ENCODE results near the gene NDUFAF2. TPM values are rescaled to one million over a fixed set of nuclear protein-coding genes. Genes with fewer than 3 reads are reported as not detected.

Gene NDUFAF2
- total RNA-seq, 2 experiments from 2014 or later: 18.9 to 22.3 TPM

DNA sequence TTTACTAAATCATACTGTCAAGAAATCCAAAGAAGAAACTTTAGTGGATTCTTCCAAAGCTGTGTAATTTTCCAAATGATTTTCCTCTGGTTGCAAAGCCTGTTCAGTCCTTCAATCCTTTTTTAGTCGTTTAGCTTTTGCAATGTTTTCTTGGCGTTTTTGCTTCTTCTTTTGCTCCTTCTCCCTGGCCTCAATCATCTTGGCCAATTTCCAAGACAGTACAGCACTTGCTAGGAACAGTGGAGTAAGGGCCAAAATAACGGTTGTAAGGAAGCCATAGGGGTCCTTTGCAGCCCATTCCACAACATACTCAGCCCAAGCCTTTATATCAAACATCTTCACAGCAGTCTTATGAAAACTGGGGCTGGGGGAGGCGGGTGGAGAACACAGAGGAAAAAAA, 214.8 kb downstream of the NDUFAF2 start:
- Mint-ChIP-seq H3K4me1 (peaks cover 37% of the 10 kb centered on the region), H3K9me3 (peaks cover 9% of the 10 kb centered on the region), H3K27me3 (no peaks in the 10 kb centered on the region), H3K4me3 (no peak overlapping the region), H3K36me3 (ENCODE audit: low read depth) (peaks cover 67% of the 10 kb centered on the region), H3K27ac (no peak overlapping the region)
- no peak for DNase-seq
- POLR2A ChIA-PET: no interaction called here
- CTCF ChIA-PET: no interaction called here

- Mint-ChIP-seq H3K36me3 (ENCODE audit: low read depth) (peaks cover 60% of the 10 kb centered on the region), H3K4me1 (peaks cover 37% of the 10 kb centered on the region), H3K27ac (no peak overlapping the region), H3K4me3 (peak overlapping the region; percentile 51), H3K9me3 (peaks cover 4% of the 10 kb centered on the region), H3K27me3 (no peaks in the 10 kb centered on the region)
- CTCF ChIA-PET: no interaction called here
- no peak for DNase-seq
- POLR2A ChIA-PET: no interaction called here
Observed at GRCh38 chr5:61160497-61160896, 215.5 kb downstream of the NDUFAF2 start.

GRCh38 chr5:61162010-61162831, 217.2 kb downstream of the NDUFAF2 start, which contains the start of gene SMIM15:
TSS of gene SMIM15 (minus strand) at chr5:61162468. CDS start at chr5:61160171, 2,297 bp downstream.
- ChIA-PET POLR2A (interaction anchor here (1.6 kb wide), 1 partner anchor 169 kb away, joined by 3 read pairs; the partner anchor contains the start of gene ZSWIM6), CTCF (interaction anchor here (1.6 kb wide), 1 partner anchor 169 kb away, joined by 3 read pairs; no protein-coding TSS in a partner anchor)
- Mint-ChIP-seq H3K27ac (peak within 1 kb of the TSS; percentile 94), H3K4me1 (peaks cover 37% of the 10 kb centered on the region), H3K36me3 (ENCODE audit: low read depth) (peaks cover 48% of the 10 kb centered on the region), H3K9me3 (peaks cover 4% of the 10 kb centered on the region), H3K4me3 (peak within 1 kb of the TSS; percentile 92), H3K27me3 (no peaks in the 10 kb centered on the region)
- DNase-seq: peak; percentile 86

DNA sequence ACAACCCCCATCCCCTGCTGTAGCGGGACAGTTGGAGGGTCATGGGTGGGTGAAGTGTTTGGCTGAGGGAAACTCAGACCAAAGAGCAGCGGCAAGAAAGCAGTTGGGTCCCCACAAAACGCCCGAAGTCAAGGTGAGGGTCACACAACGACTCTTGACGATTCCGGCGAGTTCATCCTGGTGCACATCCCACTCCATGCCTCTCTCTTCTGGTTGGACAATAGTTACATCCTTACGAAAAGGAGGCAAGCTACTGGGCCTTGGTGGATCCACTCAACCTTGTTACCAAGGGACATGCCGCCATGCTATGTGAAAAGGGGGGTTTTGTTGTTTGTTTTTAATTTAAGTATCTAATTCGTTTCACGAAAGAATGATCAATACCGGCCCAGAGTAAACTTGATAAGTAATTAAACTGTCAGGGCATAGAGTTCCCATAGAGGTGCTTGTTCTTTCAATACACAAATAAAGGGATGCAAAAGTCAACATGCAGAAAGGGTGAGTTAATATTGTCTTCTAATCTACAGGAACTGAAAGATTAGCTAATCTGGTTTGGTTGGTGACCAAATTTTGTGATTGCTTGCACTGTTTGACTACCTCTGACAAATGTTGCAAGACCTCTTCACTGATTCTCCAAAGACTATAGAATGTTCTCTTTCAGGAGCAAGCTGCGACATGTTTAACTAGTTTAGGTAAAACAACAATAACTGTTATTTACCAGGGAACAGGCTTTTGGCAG, 218.0 kb downstream of the NDUFAF2 start:
- no peak for DNase-seq
- H3K27me3 Mint-ChIP-seq: no peaks in the 10 kb centered on the region
- POLR2A ChIA-PET: interaction anchor here (1.6 kb wide), 1 partner anchor 168 kb away, joined by 3 read pairs; the partner anchor contains the start of gene ZSWIM6
- H3K9me3 Mint-ChIP-seq: peaks cover 4% of the 10 kb centered on the region
- H3K27ac Mint-ChIP-seq: peak overlapping the region; percentile 94
- CTCF ChIA-PET: interaction anchor here (0.9 to 1.6 kb wide), 3 partner anchors 10 to 168 kb away, joined by 3 read pairs; no protein-coding TSS in a partner anchor
- peaks cover 41% of the 10 kb centered on the region for H3K36me3 Mint-ChIP-seq (ENCODE audit: low read depth)
- peak overlapping the region; percentile 92 for H3K4me3 Mint-ChIP-seq
- peaks cover 37% of the 10 kb centered on the region for H3K4me1 Mint-ChIP-seq

DNA sequence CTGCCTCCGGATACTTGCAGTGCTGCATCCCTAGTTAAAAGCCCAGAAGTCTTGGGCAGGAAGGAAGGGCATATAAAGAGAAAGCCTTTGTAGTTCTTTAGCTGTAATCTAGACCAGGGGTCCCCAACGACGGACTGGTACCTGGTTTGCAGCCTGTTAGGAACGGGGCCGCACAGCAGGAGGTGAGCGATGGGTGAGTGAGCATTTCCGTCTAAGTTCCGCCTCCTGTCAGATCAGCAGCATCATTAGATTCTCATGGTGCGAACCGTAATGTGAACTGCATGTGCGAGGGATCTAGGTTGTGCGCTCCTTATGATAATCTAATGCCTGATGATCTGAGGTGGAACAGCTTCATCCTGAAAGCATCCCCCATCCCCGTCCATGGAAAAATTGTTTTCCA, 218.9 kb downstream of the NDUFAF2 start:
- Mint-ChIP-seq H3K27ac (no peak overlapping the region), H3K27me3 (no peaks in the 10 kb centered on the region), H3K9me3 (peaks cover 4% of the 10 kb centered on the region), H3K4me3 (peak overlapping the region; percentile 92), H3K36me3 (ENCODE audit: low read depth) (peaks cover 34% of the 10 kb centered on the region), H3K4me1 (peaks cover 34% of the 10 kb centered on the region)
- ChIA-PET CTCF (interaction anchor here (0.8 to 1.1 kb wide), 2 partner anchors 9 to 11 kb away, joined by 3 read pairs; no protein-coding TSS in a partner anchor), POLR2A (no interaction called here)
- DNase-seq: no peak

DNA sequence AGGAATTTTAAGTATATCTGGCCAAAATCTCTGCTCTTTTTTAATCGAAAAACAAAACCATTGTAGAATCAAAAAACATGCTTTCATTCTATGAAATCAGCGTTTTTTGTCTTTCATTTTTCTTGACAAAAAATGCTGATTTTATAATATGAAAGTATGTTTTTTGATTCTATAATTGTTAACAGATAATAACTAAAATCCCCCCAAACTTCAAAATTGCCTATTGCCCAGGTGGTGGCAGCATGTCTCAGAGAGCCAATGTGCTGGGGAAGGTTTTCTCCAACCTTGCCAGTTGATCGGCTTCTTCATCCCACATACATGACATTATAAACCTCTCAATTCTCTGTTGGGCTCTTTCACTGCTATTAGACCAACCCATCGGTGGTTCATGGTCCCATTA, 222.4 kb downstream of the NDUFAF2 start:
- DNase-seq: no peak
- H3K27me3 Mint-ChIP-seq: no peaks in the 10 kb centered on the region
- peaks cover 14% of the 10 kb centered on the region for H3K4me1 Mint-ChIP-seq
- H3K27ac Mint-ChIP-seq: no peak overlapping the region
- H3K4me3 Mint-ChIP-seq: no peak overlapping the region
- CTCF ChIA-PET: no interaction called here
- H3K9me3 Mint-ChIP-seq: peaks cover 4% of the 10 kb centered on the region
- H3K36me3 Mint-ChIP-seq (ENCODE audit: low read depth): peaks cover 5% of the 10 kb centered on the region
- POLR2A ChIA-PET: no interaction called here

- no peaks in the 10 kb centered on the region for H3K36me3 Mint-ChIP-seq (ENCODE audit: low read depth)
- H3K4me3 Mint-ChIP-seq: no peak overlapping the region
- H3K27me3 Mint-ChIP-seq: no peaks in the 10 kb centered on the region
- no peak for DNase-seq
- no peak overlapping the region for H3K27ac Mint-ChIP-seq
- POLR2A ChIA-PET: no interaction called here
- H3K4me1 Mint-ChIP-seq: no peaks in the 10 kb centered on the region
- CTCF ChIA-PET: interaction anchor here (0.5 to 1.2 kb wide), 2 partner anchors 10 to 110 kb away, joined by 3 read pairs; no protein-coding TSS in a partner anchor
- no peaks in the 10 kb centered on the region for H3K9me3 Mint-ChIP-seq
Observed at GRCh38 chr5:61168951-61169350, 223.9 kb downstream of the NDUFAF2 start.

DNA sequence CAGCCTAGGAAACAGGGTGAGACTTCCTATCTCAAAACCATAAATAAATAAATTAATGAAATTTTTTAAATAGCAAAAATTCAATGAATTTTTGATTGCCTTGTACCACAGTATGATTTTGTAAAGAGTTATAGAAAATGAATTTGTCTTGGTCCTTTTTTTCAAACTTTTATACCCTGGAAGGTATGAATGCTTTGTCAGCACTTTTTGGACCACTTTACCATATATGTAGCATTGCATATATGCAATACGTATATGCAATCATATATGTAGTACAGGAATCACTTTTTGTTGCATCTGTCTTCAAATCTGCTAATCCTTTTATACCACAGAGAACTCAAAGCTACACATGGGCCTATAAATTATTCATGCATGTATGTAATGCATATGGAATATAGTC, 226.5 kb downstream of the NDUFAF2 start:
- ChIA-PET CTCF (no interaction called here), POLR2A (no interaction called here)

DNA sequence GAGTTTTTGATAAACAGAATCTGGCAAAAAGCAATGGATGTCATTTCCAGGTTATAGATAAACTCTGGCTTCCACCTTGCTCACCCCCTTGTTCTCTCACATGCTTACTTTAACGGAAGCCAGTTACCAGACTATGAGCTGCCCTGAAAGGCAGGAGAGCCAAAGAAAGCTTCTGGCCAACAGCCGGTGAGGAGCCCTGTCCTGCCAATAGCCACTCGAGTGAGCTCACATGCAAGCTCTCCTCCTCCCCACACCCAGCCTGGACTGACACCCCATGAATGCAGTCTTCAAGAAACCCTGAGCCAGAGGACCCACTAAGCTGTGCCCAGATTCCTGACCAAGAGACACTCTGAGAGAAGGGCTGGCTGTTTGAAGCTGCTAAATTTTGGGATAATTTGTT, 231.6 kb downstream of the NDUFAF2 start:
- CTCF ChIA-PET: no interaction called here
- no peak overlapping the region for H3K4me3 Mint-ChIP-seq
- POLR2A ChIA-PET: no interaction called here
- H3K9me3 Mint-ChIP-seq: no peaks in the 10 kb centered on the region
- H3K4me1 Mint-ChIP-seq: peaks cover 5% of the 10 kb centered on the region
- no peaks in the 10 kb centered on the region for H3K36me3 Mint-ChIP-seq (ENCODE audit: low read depth)
- peaks cover 4% of the 10 kb centered on the region for H3K27me3 Mint-ChIP-seq
- DNase-seq: no peak
- no peak overlapping the region for H3K27ac Mint-ChIP-seq

More for the DNA sequence above, 226.5 kb downstream of the NDUFAF2 start:
- Mint-ChIP-seq H3K4me1 (no peaks in the 10 kb centered on the region), H3K4me3 (no peak overlapping the region), H3K36me3 (ENCODE audit: low read depth) (no peaks in the 10 kb centered on the region), H3K9me3 (no peaks in the 10 kb centered on the region), H3K27ac (no peak overlapping the region), H3K27me3 (no peaks in the 10 kb centered on the region)
- no peak for DNase-seq

- DNase-seq: no peak
- Mint-ChIP-seq H3K4me1 (peaks cover 5% of the 10 kb centered on the region), H3K4me3 (no peak overlapping the region), H3K27me3 (peaks cover 4% of the 10 kb centered on the region), H3K36me3 (ENCODE audit: low read depth) (no peaks in the 10 kb centered on the region), H3K27ac (no peak overlapping the region), H3K9me3 (no peaks in the 10 kb centered on the region)
- CTCF ChIA-PET: no interaction called here
- POLR2A ChIA-PET: no interaction called here
Observed at GRCh38 chr5:61177070-61177469, 232.1 kb downstream of the NDUFAF2 start.

GRCh38 chr5:61177716-61178115, 232.7 kb downstream of the NDUFAF2 start:
- ChIA-PET CTCF (no interaction called here), POLR2A (no interaction called here)
- Mint-ChIP-seq H3K4me3 (no peak overlapping the region), H3K4me1 (peaks cover 10% of the 10 kb centered on the region), H3K27ac (no peak overlapping the region), H3K36me3 (ENCODE audit: low read depth) (no peaks in the 10 kb centered on the region), H3K9me3 (no peaks in the 10 kb centered on the region), H3K27me3 (peaks cover 4% of the 10 kb centered on the region)
- no peak for DNase-seq

- peaks cover 10% of the 10 kb centered on the region for H3K4me1 Mint-ChIP-seq
- H3K27me3 Mint-ChIP-seq: peaks cover 4% of the 10 kb centered on the region
- H3K9me3 Mint-ChIP-seq: no peaks in the 10 kb centered on the region
- DNase-seq: no peak
- POLR2A ChIA-PET: no interaction called here
- no peak overlapping the region for H3K4me3 Mint-ChIP-seq
- H3K36me3 Mint-ChIP-seq (ENCODE audit: low read depth): no peaks in the 10 kb centered on the region
- H3K27ac Mint-ChIP-seq: no peak overlapping the region
- CTCF ChIA-PET: interaction anchor here (0.6 kb wide), 1 partner anchor 9 kb away, joined by 3 read pairs; no protein-coding TSS in a partner anchor
Observed at GRCh38 chr5:61178702-61179101, 233.7 kb downstream of the NDUFAF2 start.

DNA sequence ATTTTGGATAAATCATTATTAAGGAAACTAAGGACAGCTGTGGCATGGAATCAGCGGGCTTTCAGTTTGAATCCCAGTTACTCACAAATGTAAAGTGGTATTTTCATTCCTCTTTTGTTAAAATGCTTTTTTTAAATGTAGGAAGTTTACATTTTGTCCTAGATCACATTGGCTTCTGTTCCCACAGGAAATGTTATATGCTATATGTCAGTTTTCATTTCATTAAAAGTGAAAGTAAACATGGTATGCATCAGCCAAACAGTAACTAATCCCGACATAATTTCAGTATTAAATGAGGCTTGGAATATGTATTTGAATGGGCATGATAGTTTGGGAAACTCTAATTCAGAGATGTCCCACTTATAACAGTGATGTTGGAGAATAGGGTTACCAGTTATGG, 235.9 kb downstream of the NDUFAF2 start:
- H3K4me1 Mint-ChIP-seq: peaks cover 10% of the 10 kb centered on the region
- POLR2A ChIA-PET: no interaction called here
- no peak for DNase-seq
- peaks cover 4% of the 10 kb centered on the region for H3K27me3 Mint-ChIP-seq
- H3K27ac Mint-ChIP-seq: no peak overlapping the region
- no peaks in the 10 kb centered on the region for H3K9me3 Mint-ChIP-seq
- CTCF ChIA-PET: no interaction called here
- H3K4me3 Mint-ChIP-seq: no peak overlapping the region
- no peaks in the 10 kb centered on the region for H3K36me3 Mint-ChIP-seq (ENCODE audit: low read depth)

All from activated CD4-positive, alpha-beta T cell treated with anti-CD3 and anti-CD28 coated beads, Interleukin-2, amount 10 ng/mL, durations not matched to agents 7 days and 5 days (primary cell).